PFSK-1 (cell line): ENCODE data around the gene CCL3.

ENCODE experiments used
- FOXP2 ChIP-seq: optimal IDR thresholded peaks from 2 replicates; pipeline ENCODE3; 2011; ENCODE audit warnings: borderline replicate concordance, control low read depth, inconsistent platforms; ENCODE audit not compliant: insufficient read depth; ENCODE audit errors: extremely low read length, extremely low read depth
- POLR2AphosphoS5 ChIP-seq: IDR thresholded peaks from 2 replicates; pipeline ENCODE4 v1.6.1; 2012; ENCODE audit warnings: low read depth, mild to moderate bottlenecking, control low read depth, low read length, moderate library complexity
- REST ChIP-seq, 2 experiments: IDR thresholded peaks; 2 replicates each; pipeline versions ENCODE4 v1.6.1 to v1.8.0; 2011 to 2012; ENCODE audit warnings: low read depth in 2 of 2, low read length in 2 of 2, control low read depth in 1 of 2, inconsistent platforms in 1 of 2, mild to moderate bottlenecking in 1 of 2, moderate library complexity in 1 of 2; ENCODE audit not compliant: insufficient read depth in 1 of 2
- SIN3A ChIP-seq: IDR thresholded peaks from 2 replicates; pipeline ENCODE4 v1.6.1; 2012; ENCODE audit warnings: mild to moderate bottlenecking, low read length, moderate library complexity, borderline replicate concordance; ENCODE audit not compliant: insufficient read depth
- TAF1 ChIP-seq: IDR thresholded peaks from 2 replicates; pipeline ENCODE4 v1.6.1; 2012; ENCODE audit warnings: low read length, control low read depth, borderline replicate concordance; ENCODE audit not compliant: insufficient read depth

- TF ChIP-seq POLR2AphosphoS5 (no peak), TAF1 (no peak), REST (IDR thresholded peaks at IDR 0.05; ENCODE audit: insufficient read depth in 1 of 2, low read depth in 2 of 2, low read length in 2 of 2) (no peak), SIN3A (no peak), FOXP2 (no peak)
These were observed 38.0 kb upstream of the CCL3 start for GRCh38 chr17:36127911-36128310.
